SJSA1 (cell line): ENCODE results near the gene TMPRSS7. TPM values are rescaled to one million over a fixed set of nuclear protein-coding genes. Genes with fewer than 3 reads are reported as not detected.

Source experiments
- DNase-seq, 2 experiments: peaks; one replicate each; pipeline ENCODE4 v3.0.0-alpha.2; 2015 to 2020; ENCODE audit warnings: low spot score in 2 of 2, low read depth in 1 of 2
- H3K27ac ChIP-seq: fragments of 250-450 bp; sonication (Bioruptor Pico); 2 replicates; pipeline ENCODE4 v1.5.1; 2020; ENCODE audit warnings: mild to moderate bottlenecking, moderate library complexity
- H3K27me3 ChIP-seq: fragments of 250-450 bp; sonication (Bioruptor Pico); replicated peaks from 2 replicates; pipeline ENCODE4 v1.5.1; 2020; ENCODE audit warnings: mild to moderate bottlenecking, moderate library complexity
- H3K36me3 ChIP-seq: fragments of 250-450 bp; sonication (Bioruptor Pico); 2 replicates; pipeline ENCODE4 v1.5.1; 2020; ENCODE audit warnings: mild to moderate bottlenecking
- H3K4me1 ChIP-seq: fragments of 250-450 bp; sonication (Bioruptor Pico); replicated peaks from 2 replicates; pipeline ENCODE4 v1.6.1; 2021; ENCODE audit warnings: mild to moderate bottlenecking
- H3K4me3 ChIP-seq: fragments of 250-450 bp; sonication (Bioruptor Pico); 2 replicates; pipeline ENCODE4 v1.5.1; 2020; ENCODE audit warnings: mild to moderate bottlenecking
- H3K9me3 ChIP-seq: fragments of 250-450 bp; sonication (Bioruptor Pico); replicated peaks from 2 replicates; pipeline ENCODE4 v1.5.1; 2020; ENCODE audit warnings: mild to moderate bottlenecking
- total RNA-seq: library from RNA; depleted of rRNA; stranded (reverse); fragments of >200 nt; shearing (Covaris generic); gene quantifications from 2 replicates; pipeline ENCODE4 v1.2.3, GENCODE V29; 2014

TMPRSS7 gene
- total RNA-seq, 1 experiment from 2014 or later = not detected

DNA sequence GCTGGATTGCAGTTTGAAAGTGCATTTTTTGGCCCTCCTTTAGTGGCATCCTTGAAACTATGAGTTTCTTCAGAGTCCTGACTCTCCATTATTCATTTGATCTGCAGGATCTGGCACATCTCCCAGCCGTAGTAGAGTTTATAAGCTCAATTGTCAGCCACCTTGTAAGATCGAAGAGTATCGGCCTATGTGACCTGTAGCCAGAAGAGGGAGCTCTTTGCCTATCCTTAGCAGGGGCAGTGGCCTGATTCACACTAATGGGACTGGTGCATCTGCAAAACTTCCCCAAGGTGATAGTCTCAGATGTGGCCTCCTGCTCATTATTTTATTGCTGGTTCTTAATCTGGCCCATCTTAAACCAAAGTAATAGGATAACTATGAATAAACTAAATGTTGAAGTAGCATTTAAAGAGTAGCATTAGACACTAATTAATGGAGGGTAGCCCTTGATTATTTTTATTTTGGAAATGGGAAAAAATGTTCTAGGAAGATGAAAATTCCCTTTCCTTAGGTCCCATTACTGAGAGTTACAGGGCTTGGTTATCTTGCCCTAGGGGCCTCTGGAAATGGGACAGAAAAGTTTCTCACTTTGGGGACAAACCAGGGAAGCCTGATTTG, 77.4 kb downstream of the TMPRSS7 start:
- no peaks in the 10 kb centered on the region for H3K9me3 ChIP-seq
- no peaks in the 10 kb centered on the region for H3K4me1 ChIP-seq
- DNase-seq = no peak
- no peaks in the 10 kb centered on the region for H3K27me3 ChIP-seq
- H3K4me3 ChIP-seq = no peak overlapping the region
- peaks cover 83% of the 10 kb centered on the region for H3K36me3 ChIP-seq
- H3K27ac ChIP-seq = no peak overlapping the region

DNA sequence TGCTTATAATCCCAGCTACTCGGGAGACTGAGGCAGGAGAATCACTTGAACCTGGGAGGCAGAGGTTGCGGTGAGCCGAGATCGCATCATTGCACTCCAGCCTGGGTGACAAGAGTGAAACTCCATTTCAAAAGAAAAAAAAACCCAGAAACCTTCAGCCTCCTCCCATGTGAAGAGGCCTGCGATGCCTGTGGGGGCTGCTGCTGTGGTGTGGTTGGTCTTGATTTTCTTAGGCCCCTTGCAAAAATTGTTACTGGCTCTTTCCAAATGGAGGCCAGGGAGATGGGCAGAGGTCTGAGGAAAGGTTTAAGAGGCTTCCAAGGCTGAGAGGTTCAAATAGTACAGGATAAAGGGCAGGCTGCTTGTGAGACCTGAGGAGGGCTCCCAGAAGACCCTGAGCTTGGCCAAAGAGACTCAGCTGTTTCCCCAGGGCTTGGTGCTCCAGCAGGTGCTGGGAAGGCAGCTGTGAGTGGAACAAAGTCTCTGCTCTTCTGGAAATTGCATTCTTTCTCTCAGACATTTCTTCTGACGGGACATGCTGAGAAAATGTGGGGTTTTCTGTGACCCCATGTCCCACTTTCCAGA, 80.1 kb downstream of the TMPRSS7 start:
- H3K4me1 ChIP-seq = no peaks in the 10 kb centered on the region

DNA sequence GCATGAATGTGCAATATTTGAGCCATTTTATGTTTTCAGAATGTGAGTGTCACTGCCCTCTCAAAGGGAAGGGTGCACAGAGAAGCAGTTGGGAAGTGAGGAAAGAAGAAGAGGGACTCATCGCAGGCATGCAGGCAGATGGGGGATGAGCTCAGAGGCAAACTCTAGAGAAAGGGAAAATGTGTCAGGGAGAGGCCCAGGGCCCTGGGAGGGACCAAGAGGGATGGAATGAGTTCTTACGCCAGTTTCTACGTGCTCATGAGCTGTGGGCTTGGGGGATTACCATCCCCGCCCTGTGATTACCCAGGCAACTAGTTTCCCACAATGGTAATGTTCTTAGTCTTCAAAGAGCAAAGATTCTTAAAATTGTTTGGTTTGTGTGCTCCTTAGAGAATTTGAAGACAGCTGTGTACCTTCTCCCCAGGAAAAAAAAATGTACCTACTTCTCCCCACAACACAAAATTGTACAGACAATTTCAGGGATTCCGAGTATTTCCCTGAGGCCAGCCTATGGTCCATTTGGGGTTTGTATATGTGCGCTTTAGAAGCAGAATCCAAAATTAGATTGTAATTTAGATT, 80.7 kb downstream of the TMPRSS7 start:
- Histone ChIP-seq H3K27me3 (no peaks in the 10 kb centered on the region), H3K36me3 (peaks cover 89% of the 10 kb centered on the region), H3K4me3 (no peak overlapping the region), H3K9me3 (no peaks in the 10 kb centered on the region), H3K27ac (no peak overlapping the region), H3K4me1 (no peaks in the 10 kb centered on the region)
- no peak for DNase-seq

More for the DNA sequence above, 80.1 kb downstream of the TMPRSS7 start:
- DNase-seq = no peak
- H3K27ac ChIP-seq = no peak overlapping the region
- no peaks in the 10 kb centered on the region for H3K9me3 ChIP-seq
- no peaks in the 10 kb centered on the region for H3K27me3 ChIP-seq
- H3K4me3 ChIP-seq = no peak overlapping the region
- peaks cover 88% of the 10 kb centered on the region for H3K36me3 ChIP-seq

DNA sequence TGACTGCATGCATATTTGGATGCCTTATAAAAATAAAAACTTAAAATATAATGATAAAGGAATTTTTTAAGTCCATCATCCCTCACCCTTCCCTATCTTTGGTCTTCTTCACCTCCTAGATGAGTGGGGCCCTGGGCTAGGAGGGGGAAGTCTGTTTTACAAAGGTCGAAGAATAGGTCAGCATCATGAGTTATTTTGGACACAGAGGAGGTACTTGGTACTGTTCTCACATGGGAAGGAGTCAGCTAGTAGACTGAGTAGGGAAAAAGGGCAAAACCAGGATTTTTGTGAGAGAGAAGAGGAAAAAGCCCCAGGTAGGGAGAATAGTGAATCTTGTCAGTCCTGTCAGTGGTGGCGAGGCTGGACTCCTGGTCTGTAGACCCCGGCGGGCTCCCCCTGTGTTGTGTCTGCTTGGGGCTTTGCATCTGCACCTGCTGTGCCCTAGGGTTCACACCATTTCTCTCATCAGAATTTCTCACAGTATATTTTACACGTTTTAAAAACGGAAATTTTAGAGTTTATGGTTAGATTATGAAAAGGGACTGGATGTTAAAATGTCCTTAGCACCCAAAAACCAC, 81.4 kb downstream of the TMPRSS7 start:
- no peak overlapping the region for H3K27ac ChIP-seq
- H3K9me3 ChIP-seq = no peaks in the 10 kb centered on the region
- H3K27me3 ChIP-seq = no peaks in the 10 kb centered on the region
- no peak overlapping the region for H3K4me3 ChIP-seq
- DNase-seq = no peak
- peaks cover 87% of the 10 kb centered on the region for H3K36me3 ChIP-seq
- no peaks in the 10 kb centered on the region for H3K4me1 ChIP-seq

DNA sequence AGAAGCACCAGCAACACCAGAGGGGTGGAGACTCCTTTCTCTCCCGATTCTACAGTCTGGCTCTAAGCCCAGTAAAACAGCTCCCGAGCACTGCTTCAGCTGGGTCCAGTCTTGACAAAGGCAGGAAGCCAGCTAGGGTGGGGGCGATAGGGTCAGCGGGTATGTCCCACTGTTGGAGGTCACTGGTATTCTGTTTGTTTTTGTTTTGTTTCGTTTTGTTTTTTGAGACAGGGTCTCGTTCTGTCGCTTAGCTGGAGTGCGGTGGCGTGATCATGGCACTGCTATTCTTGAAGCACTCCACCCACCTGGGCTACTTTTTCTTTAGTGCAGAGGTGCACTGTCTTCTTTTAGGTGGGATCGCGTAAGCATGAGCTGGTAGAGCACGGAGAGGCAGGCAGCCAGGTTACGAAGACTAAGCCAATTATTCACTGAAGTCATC, 82.2 kb downstream of the TMPRSS7 start:
- no peaks in the 10 kb centered on the region for H3K4me1 ChIP-seq
- peaks cover 87% of the 10 kb centered on the region for H3K36me3 ChIP-seq
- H3K9me3 ChIP-seq = no peaks in the 10 kb centered on the region
- H3K4me3 ChIP-seq = no peak overlapping the region
- no peak overlapping the region for H3K27ac ChIP-seq
- no peak for DNase-seq
- H3K27me3 ChIP-seq = no peaks in the 10 kb centered on the region

DNA sequence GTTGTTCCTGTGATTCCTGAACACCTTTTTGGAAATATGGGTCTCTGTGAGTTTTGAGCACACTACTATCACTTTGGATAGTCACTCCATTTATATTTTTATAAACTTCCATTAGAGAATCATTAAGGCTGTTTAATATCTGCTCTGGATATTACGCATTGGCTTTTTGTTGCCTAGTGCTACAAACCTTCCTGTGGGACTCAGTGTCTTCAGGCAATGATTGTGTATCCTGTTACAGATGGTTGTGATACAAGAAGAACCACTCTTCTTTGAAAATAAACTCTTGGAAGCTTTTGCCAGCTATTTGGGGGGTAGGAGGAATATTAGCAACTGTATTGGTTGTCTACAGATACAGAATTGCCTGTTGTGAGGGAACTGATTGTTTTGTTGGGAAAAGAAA, 82.9 kb downstream of the TMPRSS7 start:
- peaks cover 85% of the 10 kb centered on the region for H3K36me3 ChIP-seq
- no peak overlapping the region for H3K4me3 ChIP-seq
- no peak for DNase-seq
- no peak overlapping the region for H3K27ac ChIP-seq
- H3K9me3 ChIP-seq = no peaks in the 10 kb centered on the region
- no peaks in the 10 kb centered on the region for H3K27me3 ChIP-seq
- no peaks in the 10 kb centered on the region for H3K4me1 ChIP-seq

DNA sequence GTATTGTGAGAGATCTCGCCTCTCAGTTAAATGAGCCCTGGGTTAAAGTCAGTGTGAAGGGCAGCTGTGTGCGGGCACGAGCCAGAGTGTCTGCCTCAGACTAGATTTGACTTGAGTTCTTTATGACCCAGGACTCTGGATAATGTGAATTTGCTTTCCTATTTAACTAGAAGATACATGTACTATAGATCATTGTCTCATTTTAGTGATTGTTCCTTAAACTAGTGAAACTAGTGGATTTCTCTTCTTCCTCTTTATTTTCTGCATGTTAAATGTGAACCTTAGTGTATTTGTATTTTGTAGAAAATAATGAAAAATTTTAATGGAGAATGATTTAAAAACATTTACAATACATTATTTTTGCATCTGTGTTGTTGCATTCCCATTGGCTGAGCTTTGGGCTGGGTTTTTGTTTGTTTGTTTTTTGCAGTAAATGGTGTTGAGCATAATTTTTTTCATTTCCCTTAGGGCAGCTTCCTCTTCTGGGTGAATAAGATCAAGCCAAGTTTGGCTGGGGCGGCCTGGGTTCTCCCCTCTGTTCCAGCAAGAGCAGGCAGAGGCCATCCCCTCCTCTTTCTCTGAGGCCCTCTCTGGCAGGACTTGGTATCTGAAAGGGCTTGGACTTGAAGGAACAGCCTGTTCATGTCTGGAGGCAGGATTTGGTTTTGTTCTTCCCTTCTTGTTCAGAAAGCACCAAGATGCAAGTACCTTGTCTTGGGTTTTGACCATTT, 83.5 kb downstream of the TMPRSS7 start:
- H3K27ac ChIP-seq = no peak overlapping the region
- no peaks in the 10 kb centered on the region for H3K27me3 ChIP-seq
- no peaks in the 10 kb centered on the region for H3K4me1 ChIP-seq
- no peak for DNase-seq
- H3K36me3 ChIP-seq = peaks cover 83% of the 10 kb centered on the region
- H3K4me3 ChIP-seq = no peak overlapping the region
- no peaks in the 10 kb centered on the region for H3K9me3 ChIP-seq

DNA sequence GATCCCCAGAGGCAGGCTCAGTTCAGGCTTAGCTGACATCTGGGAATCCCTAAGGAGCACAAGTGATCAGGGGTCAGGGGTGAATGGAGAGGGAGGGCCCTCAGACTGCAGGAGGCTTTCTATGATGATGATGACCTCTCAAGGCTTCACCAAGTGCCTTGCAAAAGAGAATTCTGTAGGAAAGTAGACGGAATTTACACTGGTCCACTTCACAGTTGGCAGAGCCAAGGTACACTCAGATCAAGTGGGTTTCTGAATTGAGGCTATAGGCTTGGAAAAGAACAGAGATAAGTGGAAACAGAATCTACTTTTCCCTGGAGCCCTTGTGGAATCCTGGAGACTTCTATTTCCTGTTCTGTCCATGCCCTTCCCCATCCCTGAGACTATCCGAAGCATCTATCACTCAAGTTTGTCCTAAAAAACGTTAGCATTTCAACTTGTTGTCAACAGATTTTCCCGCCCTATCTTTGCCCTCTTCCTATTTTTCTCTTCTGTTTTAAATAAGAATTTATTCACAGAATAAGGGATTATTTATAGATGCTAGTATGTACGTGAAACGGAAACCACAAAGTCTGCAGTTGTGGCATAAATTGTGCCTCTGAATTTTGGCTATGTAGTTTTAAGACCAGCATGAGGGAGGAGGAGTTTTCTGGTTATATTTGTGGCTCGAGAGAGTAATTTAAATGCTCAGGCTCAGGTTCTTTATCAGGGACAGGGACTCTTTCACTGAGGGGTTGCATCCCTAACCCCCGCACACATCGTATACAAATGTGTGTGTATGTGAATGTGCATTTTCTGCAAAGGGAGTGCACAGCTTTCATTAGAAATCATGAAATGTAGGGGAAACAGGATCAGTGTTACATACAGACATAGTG, 85.7 kb downstream of the TMPRSS7 start:
- Histone ChIP-seq H3K27me3 (no peaks in the 10 kb centered on the region), H3K4me1 (no peaks in the 10 kb centered on the region), H3K9me3 (no peaks in the 10 kb centered on the region), H3K36me3 (peaks cover 72% of the 10 kb centered on the region), H3K27ac (no peak overlapping the region), H3K4me3 (no peak overlapping the region)
- DNase-seq = no peak

DNA sequence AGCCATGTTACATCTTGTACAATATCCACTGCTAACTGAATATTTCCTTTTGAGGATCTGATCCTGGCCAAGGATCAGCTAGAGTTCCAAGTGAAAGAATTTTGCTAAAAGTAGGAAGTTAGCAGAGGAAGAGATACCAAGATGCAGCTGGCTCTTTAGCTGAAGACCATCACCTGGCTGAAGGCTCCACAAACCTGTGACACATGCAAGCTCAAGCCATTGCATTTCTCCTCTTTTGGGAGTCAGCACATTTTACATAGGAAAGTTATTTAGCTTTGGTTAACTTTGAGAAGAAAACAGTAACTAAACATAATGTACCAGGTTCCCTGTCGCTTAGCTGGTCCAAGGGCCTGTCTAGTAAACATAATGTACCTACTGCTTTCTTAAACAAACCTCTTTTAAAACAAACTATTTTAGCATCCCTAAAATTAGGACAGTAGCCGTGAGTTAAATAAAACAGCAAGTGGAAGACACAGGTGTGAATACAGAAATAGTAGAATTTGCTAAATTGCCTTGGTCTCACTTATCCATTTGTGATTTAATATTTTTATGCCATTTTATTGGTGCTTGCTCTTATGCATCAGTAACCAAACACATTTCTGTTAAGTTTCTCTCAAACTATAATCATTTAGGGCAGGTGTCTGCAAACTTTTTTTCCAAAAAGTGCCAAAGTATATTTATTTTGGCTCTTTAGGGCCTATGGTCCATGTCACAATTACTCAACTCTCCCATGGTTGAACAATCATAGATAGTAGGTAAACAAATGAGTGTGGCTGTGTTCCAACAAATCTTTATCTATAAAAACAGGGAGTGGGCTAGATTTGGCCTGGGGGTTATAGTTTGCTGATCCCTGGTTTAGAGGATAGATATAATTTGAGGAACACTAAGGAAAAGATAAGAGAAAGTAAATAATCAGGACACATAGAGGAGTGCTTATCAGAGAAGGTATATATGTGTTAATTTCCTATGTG, 87.3 kb downstream of the TMPRSS7 start:
- peaks cover 57% of the 10 kb centered on the region for H3K36me3 ChIP-seq
- H3K4me3 ChIP-seq = no peak overlapping the region
- no peaks in the 10 kb centered on the region for H3K27me3 ChIP-seq
- H3K9me3 ChIP-seq = no peaks in the 10 kb centered on the region
- no peaks in the 10 kb centered on the region for H3K4me1 ChIP-seq
- H3K27ac ChIP-seq = no peak overlapping the region
- DNase-seq = no peak

DNA sequence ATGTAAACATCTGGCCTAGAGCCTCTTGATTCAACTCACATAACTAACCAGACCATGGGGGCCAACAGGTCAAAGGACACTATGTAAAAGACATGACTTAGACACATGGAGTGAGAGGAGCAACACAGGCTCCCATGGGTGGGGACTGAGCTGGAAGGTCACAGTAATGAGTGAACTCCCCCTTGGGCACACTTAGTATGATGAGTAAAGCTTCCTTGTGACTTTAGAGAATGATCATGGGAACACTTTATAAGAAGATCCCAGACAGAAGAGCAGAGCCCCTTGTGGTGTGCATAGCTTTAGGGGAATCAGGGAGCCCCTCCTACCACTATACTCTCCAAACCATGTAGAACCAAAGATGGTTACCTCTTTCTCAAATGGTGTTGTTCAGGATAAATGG, 88.3 kb downstream of the TMPRSS7 start:
- no peak for DNase-seq
- Histone ChIP-seq H3K9me3 (no peaks in the 10 kb centered on the region), H3K36me3 (peaks cover 53% of the 10 kb centered on the region), H3K4me3 (no peak overlapping the region), H3K4me1 (no peaks in the 10 kb centered on the region), H3K27me3 (no peaks in the 10 kb centered on the region), H3K27ac (no peak overlapping the region)

DNA sequence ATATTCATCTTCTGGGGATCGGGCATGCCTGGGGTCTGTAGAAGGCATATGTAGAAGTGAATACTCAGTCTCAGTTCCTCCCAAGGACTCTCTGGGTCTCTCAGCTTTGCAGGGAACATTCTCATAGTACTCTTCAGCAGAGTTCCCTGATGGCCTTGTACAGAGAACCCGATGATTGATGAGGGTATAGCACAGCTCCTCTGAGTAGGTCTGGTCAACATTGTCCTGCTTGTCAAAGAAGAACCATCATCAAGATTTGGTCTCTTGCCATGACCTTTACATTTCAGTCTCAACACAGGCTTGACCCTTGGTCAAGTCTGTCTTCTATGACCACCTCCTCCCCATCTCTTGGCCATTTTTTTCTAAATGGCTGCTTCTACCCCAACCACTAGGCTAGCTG, 89.0 kb downstream of the TMPRSS7 start:
- no peak overlapping the region for H3K4me3 ChIP-seq
- H3K36me3 ChIP-seq = peaks cover 53% of the 10 kb centered on the region
- DNase-seq = no peak
- no peak overlapping the region for H3K27ac ChIP-seq
- no peaks in the 10 kb centered on the region for H3K9me3 ChIP-seq
- no peaks in the 10 kb centered on the region for H3K27me3 ChIP-seq
- no peaks in the 10 kb centered on the region for H3K4me1 ChIP-seq

DNA sequence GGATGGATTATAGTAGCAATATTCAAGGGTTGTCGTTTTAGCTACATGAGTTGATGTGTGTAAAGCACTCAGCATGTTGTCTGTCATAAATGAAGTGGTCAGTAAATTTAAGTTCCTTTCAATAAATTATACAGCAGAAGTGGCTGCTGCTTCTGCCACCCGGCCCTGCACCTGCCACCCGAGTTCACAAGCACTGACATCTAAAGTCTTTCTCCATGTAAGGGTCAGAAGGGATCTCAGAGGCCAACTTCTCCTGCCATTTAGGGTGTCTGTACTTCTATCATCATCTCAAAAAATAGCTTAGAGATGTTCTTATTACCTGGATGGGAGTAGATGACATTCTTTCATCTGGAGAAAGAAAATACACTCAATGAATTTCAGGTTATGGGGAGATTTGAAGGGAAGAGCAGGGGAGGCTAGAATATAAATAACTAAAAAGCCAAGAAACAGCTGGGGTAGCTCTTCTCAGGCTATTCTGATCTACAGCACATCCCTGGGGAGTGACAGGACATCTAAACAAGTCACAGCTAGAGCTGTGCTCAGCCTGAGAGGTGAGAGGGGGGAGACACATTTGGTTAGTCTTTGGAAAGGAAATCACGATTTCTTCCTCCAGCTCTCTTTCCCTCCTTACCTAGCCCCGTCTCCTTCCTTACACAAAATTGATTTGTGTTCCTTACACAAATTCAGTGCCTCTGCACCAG, 90.5 kb downstream of the TMPRSS7 start:
- Histone ChIP-seq H3K4me3 (no peak overlapping the region), H3K27ac (no peak overlapping the region), H3K27me3 (no peaks in the 10 kb centered on the region), H3K4me1 (no peaks in the 10 kb centered on the region), H3K9me3 (no peaks in the 10 kb centered on the region), H3K36me3 (peaks cover 48% of the 10 kb centered on the region)
- no peak for DNase-seq
